K562 (cell line): ENCODE data around the gene FASTKD3. TPM values are rescaled to one million over a fixed set of nuclear protein-coding genes. Genes with fewer than 3 reads are reported as not detected.

ENCODE experiments used
- ATAC-seq: fragments of 200-7000 bp; cut with Tn5 transposase; 3 replicates; pipeline ENCODE4 v1.9.1; 2020; ENCODE audit warnings: moderate library complexity
- BruUV-seq: library from RNA; stranded (reverse); fragments of 400-500 nt; replicated peaks from 2 replicates; lab custom pipeline; 2021; lab: Mats Ljungman, UMichigan
- CTCF ChIA-PET: fragments of 300-600 bp; formaldehyde crosslinking; extraction: SDS; loops from one replicate; lab custom pipeline; 2021; ENCODE audit warnings: low intra/inter-chr PET ratio; lab: Yijun Ruan, JAX
- POLR2A ChIA-PET: fragments of 300-600, 350-650 bp; sonication (Branson Sonifier 250); formaldehyde crosslinking; extraction: SDS; loops from one replicate; lab custom pipeline; 2021; ENCODE audit warnings: antibody characterized with exemption, inconsistent platforms; lab: Yijun Ruan, JAX
- DNase-seq, 4 experiments: peaks; one replicate each; pipeline versions ENCODE4 v3.0.0 to v3.0.0-alpha.2; 2011 to 2018; ENCODE audit warnings: low spot score in 3 of 4, mixed read lengths in 3 of 4; ENCODE audit errors: extremely low read depth in 1 of 4
- FAIRE-seq: peaks from 2 replicates; lab custom pipeline; 2011; peaks lifted over from hg19 to GRCh38; lab: Jason Lieb, UNC
- H2AFZ ChIP-seq: 2 replicates; pipeline ENCODE4 v1.6.0; 2011; ENCODE audit warnings: low read depth, low read length, control low read depth, inconsistent platforms
- H3K27ac ChIP-seq: fragments of 200-600 bp; 3 replicates; pipeline ENCODE4 v1.8.0; 2011; ENCODE audit warnings: low read depth, mild to moderate bottlenecking, control low read depth, inconsistent platforms, low read length, moderate library complexity, mixed read lengths; ENCODE audit errors: extremely low read depth
- H3K27me3 ChIP-seq, 2 experiments: fragments of 300-600 bp in 1 of 2; 2 replicates in 1 of 2; 3 replicates in 1 of 2; pipeline versions ENCODE4 v1.6.0 to v1.8.0; 2011; ENCODE audit warnings: inconsistent platforms in 2 of 2, low read length in 2 of 2, mild to moderate bottlenecking in 1 of 2, mixed read lengths in 1 of 2, moderate library complexity in 1 of 2; ENCODE audit not compliant: control insufficient read depth in 2 of 2, insufficient read depth in 2 of 2
- H3K36me3 ChIP-seq: fragments of 300-600 bp; 3 replicates; pipeline ENCODE4 v1.8.0; 2011; ENCODE audit warnings: mild to moderate bottlenecking, low read length, inconsistent platforms; ENCODE audit not compliant: control insufficient read depth, insufficient read depth
- H3K4me1 ChIP-seq, 2 experiments: fragments of 200-600 bp in 1 of 2; replicated peaks in 1 of 2; 2 replicates in 1 of 2; 3 replicates in 1 of 2; pipeline versions ENCODE4 v1.5.1 to v1.8.0; 2011; ENCODE audit warnings: inconsistent platforms in 2 of 2, low read length in 2 of 2, mild to moderate bottlenecking in 1 of 2, mixed read lengths in 1 of 2, moderate library complexity in 1 of 2; ENCODE audit not compliant: control insufficient read depth in 2 of 2, insufficient read depth in 2 of 2
- H3K4me2 ChIP-seq: 2 replicates; pipeline ENCODE4 v1.6.1; 2011; ENCODE audit warnings: low read length, control low read depth, inconsistent platforms, mixed read lengths; ENCODE audit not compliant: insufficient read depth
- H3K4me3 ChIP-seq: fragments of 200-600 bp; sonication (generic), shearing (Covaris generic); 2 replicates; pipeline ENCODE4 v1.5.1; 2016; ENCODE audit warnings: control low read depth, inconsistent platforms
- H3K79me2 ChIP-seq: fragments of 200-600 bp; 3 replicates; pipeline ENCODE4 v1.8.0; 2011; ENCODE audit warnings: low read length, inconsistent platforms; ENCODE audit not compliant: control insufficient read depth, insufficient read depth
- H3K9ac ChIP-seq, 2 experiments: 2 replicates each; pipeline versions ENCODE4 v1.6.0 to v1.6.1; 2011; ENCODE audit warnings: low read depth in 2 of 2, low read length in 2 of 2, control low read depth in 1 of 2, inconsistent platforms in 1 of 2, mild to moderate bottlenecking in 1 of 2, mixed read lengths in 1 of 2; ENCODE audit not compliant: insufficient read depth in 1 of 2
- H3K9me1 ChIP-seq: one replicate; pipeline ENCODE4 v1.6.0; 2011; ENCODE audit warnings: inconsistent platforms, mild to moderate bottlenecking, low read length, moderate library complexity; ENCODE audit not compliant: control insufficient read depth, insufficient read depth
- H3K9me3 ChIP-seq: replicated peaks from 2 replicates; pipeline ENCODE4 v1.5.1; 2011; ENCODE audit warnings: low read depth, low read length, inconsistent platforms; ENCODE audit not compliant: control insufficient read depth, insufficient read depth
- H4K20me1 ChIP-seq: replicated peaks from 2 replicates; pipeline ENCODE4 v1.6.1; 2011; ENCODE audit warnings: low read length, inconsistent platforms, mixed read lengths; ENCODE audit not compliant: control insufficient read depth, insufficient read depth
- E2F1 ChIP-seq: sonication (generic); formaldehyde crosslinking; IDR thresholded peaks from 2 replicates; pipeline ENCODE4 v1.8.1; 2023; ENCODE audit warnings: mild to moderate bottlenecking, missing genetic modification reagents, moderate library complexity
- HNRNPH1 ChIP-seq: fragments of 200-400 bp; formaldehyde crosslinking; optimal IDR thresholded peaks from 2 replicates; pipeline ENCODE3; 2017; ENCODE audit warnings: low read depth, mild to moderate bottlenecking, low read length, moderate library complexity
- NELFE ChIP-seq: IDR thresholded peaks from 2 replicates; pipeline ENCODE4 v1.6.1; 2011; ENCODE audit warnings: mild to moderate bottlenecking; ENCODE audit not compliant: insufficient read depth, insufficient read length
- RB1 ChIP-seq: fragments of 450-650 bp; IDR thresholded peaks from 2 replicates; pipeline ENCODE4 v1.6.1; 2017; ENCODE audit warnings: low read depth, mild to moderate bottlenecking
- SRF ChIP-seq, 2 experiments: fragments of 250-450, 450-650 bp in 1 of 2; sonication (Bioruptor Pico) in 1 of 2; sonication (generic) in 1 of 2; formaldehyde crosslinking; IDR thresholded peaks; 2 replicates each; pipeline versions ENCODE4 v1.5.0 to v1.5.1; 2020 to 2022; ENCODE audit warnings: mild to moderate bottlenecking in 1 of 2, missing genetic modification reagents in 1 of 2
- TFAM ChIP-seq: fragments of 250-450 bp; sonication (Bioruptor Pico); conservative IDR thresholded peaks from 2 replicates; pipeline ENCODE4 v1.5.0; 2021; ENCODE audit warnings: mild to moderate bottlenecking, moderate library complexity
- WGBS: fragments of 100-300 bp; shearing (Covaris generic); methylation state at CpG from one replicate; pipeline ENCODE4 v1.1.6; 2016; ENCODE audit warnings: low coverage, mixed read lengths; ENCODE audit not compliant: insufficient coverage; ENCODE audit errors: missing lambda C conversion rate; 5-methylcytosine and 5-hydroxymethylcytosine counted together
- in situ Hi-C: fragments of 300-500 bp; cut with MboI; formaldehyde crosslinking; loops from 4 replicates; pipeline ENCODE4 v1.15.0; 2018; ENCODE audit warnings: inconsistent platforms, mixed read lengths
- intact Hi-C: fragments of 100-400 bp; cut with micrococcal nuclease; formaldehyde crosslinking; loops from 2 replicates; pipeline ENCODE4 v1.14.2; 2022
- polyA plus RNA-seq, 8 experiments: library from polyadenylated mRNA; depleted of rRNA in 4 of 8; stranded (reverse) in 5 of 8; unstranded in 3 of 8; fragments of >200 nt; fragmentation: Nextera tagmentation in 2 of 8; fragmentation: Illumina TruSeq in 1 of 8; extraction: Ambion mirVana in 2 of 8; extraction: Trizol in 1 of 8; gene quantifications; 2 replicates each; pipeline versions ENCODE4 v1.2.1 to v1.2.3, GENCODE V29; 2011 to 2014; ENCODE audit warnings: inconsistent platforms in 1 of 8, missing spikeins in 1 of 8
- total RNA-seq, 7 experiments: library from RNA; depleted of rRNA in 6 of 7; stranded (reverse); fragments of >200 nt in 6 of 7; fragmentation: Illumina TruSeq in 2 of 7; extraction: Trizol in 2 of 7; gene quantifications; 2 replicates each; pipeline versions ENCODE4 v1.2.1 to v1.2.3, GENCODE V29; 2011 to 2021; ENCODE audit warnings: low replicate concordance in 1 of 7
- TF ChIP-seq, protein P1 (sequence below), 3 experiments: IDR thresholded peaks in 2 of 3; conservative IDR thresholded peaks in 1 of 3; 2 replicates each; pipeline ENCODE4 v1.5.1; 2011 to 2012; ENCODE audit warnings: low read length in 3 of 3, mild to moderate bottlenecking in 3 of 3, control low read depth in 2 of 3, improper control_type of control experiment in 1 of 3, inconsistent platforms in 1 of 3, low read depth in 1 of 3, mixed read lengths in 1 of 3, moderate library complexity in 1 of 3; ENCODE audit not compliant: insufficient read depth in 2 of 3

FASTKD3 gene
- total and polyA plus RNA-seq, 9 of the 15 experiments (the other 6 are each of a cell fraction or from before 2014, with no cell fraction given): 17.1 to 149 (median 47.5) TPM

- Histone ChIP-seq H3K4me1 (no peaks in the 10 kb centered on the region), H3K27ac (no peak overlapping the region), H3K9me1 (no peaks in the 10 kb centered on the region), H3K9ac (no peak overlapping the region), H3K36me3 (peaks cover 94% of the 10 kb centered on the region)
- 93% methylated on average over 4 of the region's 4 CpGs for WGBS
- CTCF ChIA-PET: no interaction called here
- no peak for TF ChIP-seq E2F1 (CRISPR knock-in tag)
- TF ChIP-seq SRF (CRISPR knock-in tag; IDR thresholded peaks at IDR 0.05): no peak
- no peak for TF ChIP-seq HNRNPH1
- no peak for TF ChIP-seq TFAM (CRISPR knock-in tag)
- no peak for TF ChIP-seq NELFE
- TF ChIP-seq, protein P1, sequence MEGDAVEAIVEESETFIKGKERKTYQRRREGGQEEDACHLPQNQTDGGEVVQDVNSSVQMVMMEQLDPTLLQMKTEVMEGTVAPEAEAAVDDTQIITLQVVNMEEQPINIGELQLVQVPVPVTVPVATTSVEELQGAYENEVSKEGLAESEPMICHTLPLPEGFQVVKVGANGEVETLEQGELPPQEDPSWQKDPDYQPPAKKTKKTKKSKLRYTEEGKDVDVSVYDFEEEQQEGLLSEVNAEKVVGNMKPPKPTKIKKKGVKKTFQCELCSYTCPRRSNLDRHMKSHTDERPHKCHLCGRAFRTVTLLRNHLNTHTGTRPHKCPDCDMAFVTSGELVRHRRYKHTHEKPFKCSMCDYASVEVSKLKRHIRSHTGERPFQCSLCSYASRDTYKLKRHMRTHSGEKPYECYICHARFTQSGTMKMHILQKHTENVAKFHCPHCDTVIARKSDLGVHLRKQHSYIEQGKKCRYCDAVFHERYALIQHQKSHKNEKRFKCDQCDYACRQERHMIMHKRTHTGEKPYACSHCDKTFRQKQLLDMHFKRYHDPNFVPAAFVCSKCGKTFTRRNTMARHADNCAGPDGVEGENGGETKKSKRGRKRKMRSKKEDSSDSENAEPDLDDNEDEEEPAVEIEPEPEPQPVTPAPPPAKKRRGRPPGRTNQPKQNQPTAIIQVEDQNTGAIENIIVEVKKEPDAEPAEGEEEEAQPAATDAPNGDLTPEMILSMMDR (IDR thresholded peaks at IDR 0.05 in 2 of 3, conservative IDR thresholded peaks at IDR 0.05 in 1 of 3; ENCODE audit: insufficient read depth in 2 of 3, low read depth in 1 of 3, low read length in 3 of 3): no peak
- no peak for TF ChIP-seq RB1
- TF ChIP-seq, all 486 proteins: peak for 0
- FAIRE-seq (no peak), ATAC-seq (no peak), DNase-seq (no peak)
- in situ Hi-C loops (no loop called here), intact Hi-C loops (no loop called here)
- Histone ChIP-seq H3K4me2 (no peak overlapping the region), H3K9me3 (no peaks in the 10 kb centered on the region), H4K20me1 (no peaks in the 10 kb centered on the region; the same call in 1 of the 2 replicates), H2AFZ (no peak overlapping the region), H3K79me2 (peaks cover 4% of the 10 kb centered on the region; the same call in 1 of the 3 replicates), H3K4me3 (no peak overlapping the region), H3K27me3 (no peaks in the 10 kb centered on the region)
- POLR2A ChIA-PET: interaction anchor here (1.1 kb wide), 1 partner anchor 14 kb away, joined by 4 read pairs; no protein-coding TSS in a partner anchor
- BruUV-seq: no TSS peak
These were observed 14.1 kb upstream of the FASTKD3 start for GRCh38 chr5:7882926-7883325.
